Astrocyte (in vitro differentiated cells and primary cell): Measurements from ENCODE around the gene SESN2. TPM values are rescaled to one million over a fixed set of nuclear protein-coding genes. Genes with fewer than 3 reads are reported as not detected.

Experiments
- DNase-seq: peaks from one replicate; pipeline ENCODE4 v3.0.0-alpha.2; 2010; ENCODE audit warnings: low read depth
- FAIRE-seq: peaks from 2 replicates; lab custom pipeline; 2011; peaks lifted over from hg19 to GRCh38; lab: Jason Lieb, UNC
- H2AFZ ChIP-seq: 2 replicates; pipeline ENCODE4 v1.6.0; 2012; ENCODE audit warnings: low read depth, low read length, inconsistent platforms
- H3K27ac ChIP-seq: 2 replicates; pipeline ENCODE4 v1.5.1; 2011; ENCODE audit warnings: low read depth, low read length, inconsistent platforms
- H3K27me3 ChIP-seq: 2 replicates; pipeline ENCODE4 v1.6.0; 2011; ENCODE audit warnings: low read length, inconsistent platforms; ENCODE audit not compliant: insufficient read depth
- H3K36me3 ChIP-seq: 2 replicates; pipeline ENCODE4 v1.5.1; 2011; ENCODE audit warnings: low read length, inconsistent platforms; ENCODE audit not compliant: insufficient read depth
- H3K4me1 ChIP-seq: 2 replicates; pipeline ENCODE4 v1.5.1; 2011; ENCODE audit warnings: low read length, inconsistent platforms; ENCODE audit not compliant: insufficient read depth
- H3K4me2 ChIP-seq: 2 replicates; pipeline ENCODE4 v1.6.0; 2012; ENCODE audit warnings: low read length, inconsistent platforms
- H3K4me3 ChIP-seq: 2 replicates; pipeline ENCODE4 v1.5.1; 2011; ENCODE audit warnings: low read depth, mild to moderate bottlenecking, low read length, inconsistent platforms; ENCODE audit not compliant: insufficient read depth
- H3K79me2 ChIP-seq: 2 replicates; pipeline ENCODE4 v1.6.0; 2012; ENCODE audit warnings: mild to moderate bottlenecking, low read length, inconsistent platforms; ENCODE audit not compliant: insufficient read depth
- H3K9ac ChIP-seq: 2 replicates; pipeline ENCODE4 v1.6.0; 2012; ENCODE audit warnings: mild to moderate bottlenecking, low read length, inconsistent platforms
- H3K9me3 ChIP-seq: 2 replicates; pipeline ENCODE4 v1.5.1; 2012; ENCODE audit warnings: low read depth, mild to moderate bottlenecking, low read length, inconsistent platforms; ENCODE audit not compliant: insufficient read depth
- H4K20me1 ChIP-seq: 2 replicates; pipeline ENCODE4 v1.6.0; 2012; ENCODE audit warnings: low read length, inconsistent platforms; ENCODE audit not compliant: insufficient read depth
- H3K27ac Mint-ChIP-seq: one replicate; pipeline ENCODE4 v1.8.0; 2021; ENCODE audit warnings: mild to moderate bottlenecking, mixed read lengths; ENCODE audit not compliant: unreplicated experiment
- H3K27me3 Mint-ChIP-seq: one replicate; pipeline ENCODE4 v1.8.0; 2021; ENCODE audit warnings: low read depth, mixed read lengths; ENCODE audit not compliant: unreplicated experiment
- H3K36me3 Mint-ChIP-seq: one replicate; pipeline ENCODE4 v1.8.0; 2021; ENCODE audit warnings: low read depth, mixed read lengths; ENCODE audit not compliant: unreplicated experiment
- H3K4me1 Mint-ChIP-seq: one replicate; pipeline ENCODE4 v1.8.0; 2021; ENCODE audit warnings: low read depth, mixed read lengths; ENCODE audit not compliant: unreplicated experiment
- H3K4me3 Mint-ChIP-seq: one replicate; pipeline ENCODE4 v1.8.0; 2021; ENCODE audit warnings: mild to moderate bottlenecking, moderate library complexity, mixed read lengths; ENCODE audit not compliant: unreplicated experiment
- H3K9me3 Mint-ChIP-seq: one replicate; pipeline ENCODE4 v1.8.0; 2021; ENCODE audit warnings: mild to moderate bottlenecking, mixed read lengths; ENCODE audit not compliant: unreplicated experiment
- EZH2 ChIP-seq: IDR thresholded peaks from 2 replicates; pipeline ENCODE4 v1.6.1; 2012; ENCODE audit warnings: mild to moderate bottlenecking, low read length, inconsistent platforms; ENCODE audit not compliant: insufficient read depth
- total RNA-seq: library from RNA; stranded (reverse); gene quantifications from 2 replicates; pipeline ENCODE4 v1.2.1, GENCODE V29; 2021
- TF ChIP-seq, protein P1 (sequence below): IDR thresholded peaks from 2 replicates; pipeline ENCODE4 v1.5.1; 2011; ENCODE audit warnings: low read depth, mild to moderate bottlenecking, inconsistent platforms, low read length, moderate library complexity; ENCODE audit not compliant: insufficient read depth

Gene SESN2
- total RNA-seq, 1 donor from 2014 or later, result 78.3 TPM

DNA sequence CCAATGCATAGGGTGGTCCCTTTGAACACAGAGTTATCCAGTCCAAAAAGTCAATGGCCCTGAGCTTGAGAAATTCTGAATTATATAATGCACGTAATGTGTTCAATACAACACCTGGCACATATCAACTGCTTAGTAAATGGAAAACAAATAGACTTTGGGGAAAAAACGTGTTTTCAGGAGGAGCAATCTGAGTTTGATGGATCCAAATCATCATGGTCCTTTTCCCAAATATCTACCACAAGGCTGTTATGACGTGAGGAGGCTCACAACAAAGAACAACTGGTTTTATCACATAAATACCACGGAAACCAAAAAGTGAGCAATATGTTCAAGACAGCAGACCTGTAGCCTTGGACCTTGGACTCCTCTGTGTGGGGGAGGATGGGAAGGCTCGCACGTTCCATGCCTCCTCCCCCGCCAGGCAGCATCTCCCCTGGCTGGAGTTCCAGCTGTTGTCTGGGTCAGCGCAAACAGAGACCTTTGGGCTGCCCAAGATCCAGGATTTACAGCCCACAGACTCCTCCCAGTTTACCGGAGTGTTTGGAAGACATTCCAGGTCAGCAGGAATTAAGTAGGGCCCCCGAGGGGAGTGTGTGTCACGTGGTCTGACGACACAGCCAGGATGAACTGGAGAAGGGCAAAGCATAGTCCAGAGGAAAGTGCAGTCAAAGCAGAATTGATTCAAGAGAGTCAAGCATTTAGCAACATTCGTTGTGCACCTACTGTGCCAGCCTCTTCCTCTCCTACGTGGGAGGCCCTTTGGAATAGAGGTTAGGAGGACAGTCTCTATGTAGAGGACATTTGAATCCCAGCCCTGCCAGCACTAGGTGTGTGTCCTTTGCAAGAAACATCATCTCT lies 37.3 kb downstream of the SESN2 start:
- Histone ChIP-seq H3K4me2 (peak overlapping the region; percentile 49), H3K79me2 (no peaks in the 10 kb centered on the region), H3K27ac (no peak overlapping the region), H3K9ac (no peak overlapping the region), H3K4me1 (no peaks in the 10 kb centered on the region), H3K36me3 (no peaks in the 10 kb centered on the region), H3K4me3 (no peak overlapping the region), H3K27me3 (no peaks in the 10 kb centered on the region), H2AFZ (peak overlapping the region; percentile 31), H4K20me1 (no peaks in the 10 kb centered on the region), H3K9me3 (no peaks in the 10 kb centered on the region)
- FAIRE-seq (no peak), DNase-seq (peak; percentile 11)
- Mint-ChIP-seq H3K36me3 (no peaks in the 10 kb centered on the region), H3K27ac (peak overlapping the region; percentile 26), H3K4me3 (no peak overlapping the region), H3K9me3 (peaks cover 3% of the 10 kb centered on the region), H3K27me3 (no peaks in the 10 kb centered on the region), H3K4me1 (peaks cover 6% of the 10 kb centered on the region)
- no peak for TF ChIP-seq EZH2
- TF ChIP-seq, protein P1, sequence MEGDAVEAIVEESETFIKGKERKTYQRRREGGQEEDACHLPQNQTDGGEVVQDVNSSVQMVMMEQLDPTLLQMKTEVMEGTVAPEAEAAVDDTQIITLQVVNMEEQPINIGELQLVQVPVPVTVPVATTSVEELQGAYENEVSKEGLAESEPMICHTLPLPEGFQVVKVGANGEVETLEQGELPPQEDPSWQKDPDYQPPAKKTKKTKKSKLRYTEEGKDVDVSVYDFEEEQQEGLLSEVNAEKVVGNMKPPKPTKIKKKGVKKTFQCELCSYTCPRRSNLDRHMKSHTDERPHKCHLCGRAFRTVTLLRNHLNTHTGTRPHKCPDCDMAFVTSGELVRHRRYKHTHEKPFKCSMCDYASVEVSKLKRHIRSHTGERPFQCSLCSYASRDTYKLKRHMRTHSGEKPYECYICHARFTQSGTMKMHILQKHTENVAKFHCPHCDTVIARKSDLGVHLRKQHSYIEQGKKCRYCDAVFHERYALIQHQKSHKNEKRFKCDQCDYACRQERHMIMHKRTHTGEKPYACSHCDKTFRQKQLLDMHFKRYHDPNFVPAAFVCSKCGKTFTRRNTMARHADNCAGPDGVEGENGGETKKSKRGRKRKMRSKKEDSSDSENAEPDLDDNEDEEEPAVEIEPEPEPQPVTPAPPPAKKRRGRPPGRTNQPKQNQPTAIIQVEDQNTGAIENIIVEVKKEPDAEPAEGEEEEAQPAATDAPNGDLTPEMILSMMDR, result no peak

DNA sequence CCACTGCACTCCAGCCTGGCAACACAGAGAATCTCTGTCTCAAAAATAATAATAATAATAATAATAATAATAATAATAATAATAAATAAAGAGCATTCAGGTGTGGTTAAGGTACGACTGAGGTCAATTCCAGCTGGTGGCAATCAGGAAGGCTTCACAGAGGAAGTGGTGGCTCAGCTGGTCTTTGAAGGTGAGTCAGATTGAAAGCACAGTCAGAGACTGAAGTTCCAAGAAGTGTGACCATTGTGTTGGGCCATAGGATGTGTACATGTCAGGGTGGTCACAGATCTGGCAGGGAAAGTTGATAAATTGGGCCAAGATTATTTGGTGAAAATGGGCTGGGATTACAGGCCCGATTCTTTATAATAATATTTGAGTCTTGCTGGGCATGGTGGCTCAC lies 38.5 kb downstream of the SESN2 start:
- H3K36me3 ChIP-seq, result no peaks in the 10 kb centered on the region
- H3K27me3 ChIP-seq, result no peaks in the 10 kb centered on the region
- no peak overlapping the region for H3K4me3 Mint-ChIP-seq
- H3K27me3 Mint-ChIP-seq, result no peaks in the 10 kb centered on the region
- no peak overlapping the region for H3K9ac ChIP-seq
- no peak overlapping the region for H2AFZ ChIP-seq
- H3K4me2 ChIP-seq, result no peak overlapping the region
- no peaks in the 10 kb centered on the region for H3K9me3 ChIP-seq
- no peaks in the 10 kb centered on the region for H4K20me1 ChIP-seq
- H3K4me1 Mint-ChIP-seq, result peaks cover 6% of the 10 kb centered on the region
- H3K9me3 Mint-ChIP-seq, result peaks cover 3% of the 10 kb centered on the region
- TF ChIP-seq, protein P1, result no peak
- no peak for TF ChIP-seq EZH2
- H3K4me1 ChIP-seq, result no peaks in the 10 kb centered on the region
- H3K27ac Mint-ChIP-seq, result no peak overlapping the region
- no peaks in the 10 kb centered on the region for H3K79me2 ChIP-seq
- no peaks in the 10 kb centered on the region for H3K36me3 Mint-ChIP-seq
- H3K27ac ChIP-seq, result no peak overlapping the region
- DNase-seq, result no peak
- no peak for FAIRE-seq
- no peak overlapping the region for H3K4me3 ChIP-seq

DNA sequence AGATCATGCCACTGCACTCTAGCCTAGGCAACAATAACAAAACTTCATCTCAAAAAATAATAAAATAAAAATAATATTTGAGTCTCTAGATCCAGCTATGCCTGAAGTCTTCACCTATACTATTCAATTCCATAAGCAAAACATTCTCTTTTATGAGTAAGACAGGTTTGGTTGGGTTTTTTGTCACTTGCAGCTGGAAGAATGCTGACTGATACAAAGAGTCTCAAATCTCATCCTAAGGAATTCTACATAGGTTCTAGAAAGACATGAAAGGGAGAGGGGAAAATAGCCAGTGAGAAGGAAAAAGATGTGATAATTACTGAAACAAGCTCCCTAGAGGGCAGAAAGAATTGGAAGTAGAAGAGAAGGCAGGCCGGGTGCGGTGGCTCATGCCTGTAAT lies 39.1 kb downstream of the SESN2 start:
- H3K4me1 Mint-ChIP-seq, result peaks cover 6% of the 10 kb centered on the region
- no peak for FAIRE-seq
- no peak for TF ChIP-seq EZH2
- TF ChIP-seq, protein P1, result no peak
- Histone ChIP-seq H3K36me3 (no peaks in the 10 kb centered on the region), H3K27ac (no peak overlapping the region), H4K20me1 (no peaks in the 10 kb centered on the region), H3K79me2 (no peaks in the 10 kb centered on the region), H3K9me3 (no peaks in the 10 kb centered on the region), H2AFZ (no peak overlapping the region), H3K4me1 (no peaks in the 10 kb centered on the region), H3K4me2 (no peak overlapping the region), H3K9ac (no peak overlapping the region), H3K4me3 (no peak overlapping the region), H3K27me3 (no peaks in the 10 kb centered on the region)
- H3K27me3 Mint-ChIP-seq, result no peaks in the 10 kb centered on the region
- no peak overlapping the region for H3K4me3 Mint-ChIP-seq
- no peaks in the 10 kb centered on the region for H3K36me3 Mint-ChIP-seq
- no peak overlapping the region for H3K27ac Mint-ChIP-seq
- no peak for DNase-seq
- H3K9me3 Mint-ChIP-seq, result peaks cover 3% of the 10 kb centered on the region
